K562 (cell line): ENCODE data around the gene MCAT.

ENCODE experiments used
- EHMT2 ChIP-seq: fragments of 450-650 bp; IDR thresholded peaks from 2 replicates; pipeline ENCODE4 v1.6.1; 2018; ENCODE audit warnings: antibody characterized with exemption
- EZH2 ChIP-seq: IDR thresholded peaks from 2 replicates; pipeline ENCODE4 v1.6.1; 2012; ENCODE audit warnings: low read depth, mild to moderate bottlenecking, inconsistent platforms, low read length, borderline replicate concordance
- PATZ1 ChIP-seq: fragments of 250-450 bp; sonication (Bioruptor Pico); IDR thresholded peaks from 2 replicates; pipeline ENCODE4 v1.5.0; 2020; ENCODE audit warnings: mild to moderate bottlenecking, borderline replicate concordance
- PHF8 ChIP-seq: fragments of 200-600 bp; sonication (generic); IDR thresholded peaks from 2 replicates; pipeline ENCODE4 v1.6.1; 2012; ENCODE audit warnings: mixed run types, mild to moderate bottlenecking, inconsistent platforms, low read length, moderate library complexity, borderline replicate concordance
- POLR2AphosphoS5 ChIP-seq: IDR thresholded peaks from 2 replicates; pipeline ENCODE4 v1.6.1; 2011; ENCODE audit warnings: mild to moderate bottlenecking, low read depth, low read length, moderate library complexity; ENCODE audit not compliant: control insufficient read depth, insufficient read depth
- ZBTB11 ChIP-seq, 3 experiments: fragments of 200-800 bp in 1 of 3; fragments of 250-450 bp in 1 of 3; fragments of 450-650 bp in 1 of 3; sonication (Bioruptor Pico) in 1 of 3; sonication (Bioruptor generic) in 1 of 3; formaldehyde crosslinking in 1 of 3; IDR thresholded peaks; 2 replicates each; pipeline versions ENCODE4 v1.6.1 to v1.8.0; 2016 to 2022; ENCODE audit warnings: mild to moderate bottlenecking in 2 of 3, missing genetic modification characterization in 2 of 3, missing compliant biosample characterization in 1 of 3, moderate library complexity in 1 of 3
- ZNF507 ChIP-seq: conservative IDR thresholded peaks from 2 replicates; pipeline ENCODE4 v1.6.1; 2017; ENCODE audit warnings: missing genetic modification characterization, missing compliant biosample characterization
- ZSCAN32 ChIP-seq: fragments of 450-650 bp; formaldehyde crosslinking; IDR thresholded peaks from 2 replicates; pipeline ENCODE4 v1.4.0; 2020; ENCODE audit warnings: mild to moderate bottlenecking, moderate library complexity

- no peak for TF ChIP-seq ZBTB11 (CRISPR knock-in tag; IDR thresholded peaks at IDR 0.05)
- TF ChIP-seq EHMT2 = no peak
- TF ChIP-seq PATZ1 (CRISPR knock-in tag) = no peak
- no peak for TF ChIP-seq ZSCAN32
- no peak for TF ChIP-seq PHF8
- TF ChIP-seq EZH2 = no peak
- no peak for TF ChIP-seq POLR2AphosphoS5
- no peak for TF ChIP-seq ZNF507 (tag)
Observed at GRCh38 chr22:43113526-43114251, 29.5 kb downstream of the MCAT start.
